NCI-H82 (cell line): Measurements from ENCODE around the gene TMEM131.
A peak's percentile ranks its signal among the peaks of the same experiment; 100 is the strongest.

Experiments used
- DNase-seq: peaks from one replicate; lab custom pipeline; 2025; lab: John Stamatoyannopoulos, UW

TMEM131 gene

DNA sequence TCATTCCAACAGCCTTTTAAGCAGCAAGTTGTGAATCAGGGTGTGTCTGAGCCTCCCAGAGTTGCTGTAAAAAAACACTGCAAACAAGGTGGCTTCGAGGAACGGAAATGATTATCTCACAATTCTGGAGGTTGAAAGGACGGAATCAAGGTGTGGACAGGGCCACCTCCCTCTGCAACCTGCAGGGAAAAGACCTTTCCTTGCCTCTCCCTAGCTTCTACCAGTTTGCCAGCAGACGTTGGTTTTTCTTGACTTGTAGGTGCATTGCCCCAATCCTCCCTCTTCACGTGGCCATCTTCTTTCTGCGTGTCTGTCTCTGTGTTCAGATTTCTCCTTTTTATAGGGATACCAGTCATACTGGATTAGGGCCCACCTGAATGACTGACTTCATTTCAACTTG lies 24.8 kb upstream of the TMEM131 start:
- DNase-seq, result no peak

DNA sequence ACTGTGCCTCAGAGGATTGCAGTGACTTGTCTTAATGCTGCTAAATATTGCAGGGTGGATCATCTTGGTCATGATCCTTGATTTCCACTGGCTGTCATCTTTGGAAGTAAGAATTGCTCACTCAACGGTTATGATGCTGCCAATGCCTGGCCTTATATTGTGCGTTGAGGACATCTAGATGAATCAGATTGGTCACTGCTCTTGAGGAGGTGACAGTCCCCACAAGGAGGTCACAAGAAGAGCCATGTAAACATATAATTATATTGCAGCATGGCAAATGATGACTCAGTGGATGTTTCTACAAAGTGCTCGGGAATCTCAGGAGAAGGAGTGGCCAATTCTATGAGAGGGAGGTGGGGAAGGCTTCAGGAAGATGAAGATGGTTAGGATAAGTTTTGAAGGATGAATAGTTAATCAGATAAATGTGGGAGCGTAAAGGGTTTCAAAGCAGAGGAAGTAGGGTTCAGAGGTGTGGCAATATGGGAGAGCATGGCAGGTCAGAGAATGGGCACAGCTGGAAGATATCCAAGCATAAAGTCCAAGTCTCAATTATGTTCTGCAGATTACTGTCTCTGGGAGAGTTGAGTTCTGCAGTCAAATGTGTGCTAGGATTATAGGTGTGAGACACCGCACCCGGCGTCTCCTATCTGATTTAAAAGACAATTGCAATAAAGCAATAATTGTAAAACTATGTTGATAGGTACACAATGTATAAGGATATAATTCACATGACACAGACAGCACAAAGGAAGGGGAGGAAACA lies 21.3 kb upstream of the TMEM131 start:
- no peak for DNase-seq

DNA sequence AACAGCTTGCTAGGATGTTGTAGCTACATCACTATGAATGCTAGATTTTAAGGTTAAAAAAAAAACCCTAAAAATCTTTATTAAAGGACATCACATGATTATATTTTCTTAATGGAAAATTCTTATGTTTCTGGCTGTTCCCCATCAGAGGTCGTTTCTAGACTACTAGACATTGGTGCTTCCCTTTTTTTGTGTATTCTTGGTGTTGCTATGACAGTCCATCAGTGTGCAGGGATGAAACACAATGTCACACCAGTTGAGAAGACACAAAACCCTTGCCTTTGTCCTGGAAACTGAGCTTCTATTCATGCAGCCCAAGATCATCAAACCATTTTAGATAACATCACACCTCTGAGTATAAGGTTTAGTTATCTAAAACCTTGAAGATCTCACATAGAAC lies 19.9 kb upstream of the TMEM131 start:
- DNase-seq, result no peak

DNA sequence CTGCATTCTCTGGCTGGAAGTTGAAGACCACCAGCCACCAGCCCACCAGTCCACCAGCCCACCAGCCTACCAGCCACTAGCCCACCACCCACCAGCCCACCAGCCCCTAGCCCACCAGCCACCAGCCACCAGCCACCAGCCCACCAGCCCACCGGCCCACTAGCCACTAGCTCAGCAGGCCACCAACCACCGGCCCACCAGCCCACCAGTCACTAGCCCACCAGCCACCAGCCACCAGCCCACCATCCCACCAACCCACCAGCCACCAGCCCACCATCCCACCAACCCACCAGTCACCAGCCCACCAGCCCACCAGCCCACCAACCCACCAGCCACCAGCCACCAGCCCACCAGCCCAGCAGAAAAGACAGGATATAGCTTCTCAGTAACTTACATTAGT lies 18.6 kb upstream of the TMEM131 start:
- no peak for DNase-seq

DNA sequence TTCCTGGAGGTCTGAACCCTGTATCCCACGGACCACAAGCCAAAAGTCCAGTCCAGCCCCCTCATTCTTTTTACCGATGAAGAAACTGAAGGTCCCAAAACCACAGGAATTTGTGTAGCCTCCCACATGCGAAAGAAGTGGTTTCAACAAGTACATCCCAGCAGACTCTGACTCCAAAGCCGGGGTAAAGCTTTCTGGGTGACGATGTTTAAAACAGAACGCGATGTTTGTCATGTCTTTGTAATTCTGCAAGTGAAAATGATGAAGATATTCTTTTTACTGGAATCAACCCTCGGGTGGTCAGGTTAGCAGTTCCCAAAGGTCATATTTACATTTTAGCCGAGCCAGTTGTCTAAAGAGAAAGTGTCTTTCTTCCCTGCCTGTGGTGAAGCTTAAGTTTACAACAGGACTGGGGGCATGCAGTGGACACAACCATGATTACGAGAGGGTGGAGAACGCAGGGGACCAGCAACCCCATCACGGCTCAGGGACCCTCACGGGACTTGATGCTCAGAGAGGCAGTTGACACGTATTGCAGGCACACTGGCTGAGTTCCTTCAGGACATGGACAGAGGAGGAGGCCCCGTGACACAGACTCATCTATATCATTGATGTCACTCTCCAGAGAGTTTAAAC lies 17.8 kb upstream of the TMEM131 start:
- no peak for DNase-seq

DNA sequence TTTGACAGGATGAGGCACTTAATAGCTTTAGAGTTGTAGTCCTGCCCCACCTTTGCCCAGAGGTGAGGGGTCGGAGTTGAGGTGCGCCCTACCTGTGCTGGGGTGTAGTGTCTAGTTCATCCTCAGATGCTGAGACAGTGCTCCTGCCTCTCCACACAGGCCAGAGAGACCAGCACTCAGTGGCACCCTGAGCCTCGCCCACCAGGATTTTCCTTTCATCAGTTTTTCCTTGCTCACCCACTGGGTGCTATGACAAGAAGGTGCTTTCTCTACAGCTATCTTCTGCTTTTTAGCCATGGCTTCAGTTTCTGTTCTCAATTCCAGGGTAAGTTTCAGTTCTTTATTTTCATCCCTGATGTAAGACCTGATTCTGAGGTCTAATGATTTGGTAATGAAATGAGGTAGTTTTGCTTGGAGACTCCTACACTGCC lies 16.8 kb upstream of the TMEM131 start:
- no peak for DNase-seq

DNA sequence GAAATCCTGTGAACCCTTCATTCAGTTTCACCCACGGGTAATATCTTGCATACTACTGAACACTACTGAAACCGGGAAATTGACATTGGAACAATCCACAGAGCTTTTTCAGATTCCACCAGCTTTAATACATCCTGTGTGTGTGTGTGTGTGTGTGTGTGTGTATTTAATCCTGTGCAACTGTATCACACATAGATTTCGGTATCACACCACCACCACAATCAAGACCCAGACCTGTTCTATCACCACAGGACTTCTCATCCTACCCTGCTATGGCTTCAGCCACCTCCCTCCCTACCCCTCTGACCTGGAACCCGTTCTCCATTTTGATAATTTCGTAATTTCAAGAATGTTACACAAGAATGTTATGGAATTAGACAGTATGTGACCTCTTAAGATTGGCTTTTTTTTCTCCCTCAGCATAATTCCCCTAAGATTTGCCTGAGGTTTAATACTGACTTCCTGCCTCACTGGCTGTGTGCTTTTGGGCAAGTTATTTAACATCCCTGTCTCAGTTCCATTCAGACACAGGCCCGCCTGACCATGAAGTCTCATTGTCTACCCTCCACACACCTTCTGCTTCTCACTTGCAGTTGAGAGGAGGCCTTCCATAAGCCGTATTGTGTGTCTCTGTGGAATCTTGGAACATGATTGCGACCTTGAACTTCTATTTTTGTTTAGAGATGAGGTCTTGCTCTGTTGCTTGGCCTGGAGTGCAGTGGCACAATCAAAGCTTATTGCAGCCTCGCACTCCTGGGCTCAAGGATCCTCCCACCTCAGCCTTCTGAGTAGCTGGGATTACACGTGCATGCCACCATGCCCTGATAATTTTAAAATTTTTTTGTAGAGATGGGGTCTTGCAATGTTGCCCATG lies 14.4 kb upstream of the TMEM131 start:
- no peak for DNase-seq

DNA sequence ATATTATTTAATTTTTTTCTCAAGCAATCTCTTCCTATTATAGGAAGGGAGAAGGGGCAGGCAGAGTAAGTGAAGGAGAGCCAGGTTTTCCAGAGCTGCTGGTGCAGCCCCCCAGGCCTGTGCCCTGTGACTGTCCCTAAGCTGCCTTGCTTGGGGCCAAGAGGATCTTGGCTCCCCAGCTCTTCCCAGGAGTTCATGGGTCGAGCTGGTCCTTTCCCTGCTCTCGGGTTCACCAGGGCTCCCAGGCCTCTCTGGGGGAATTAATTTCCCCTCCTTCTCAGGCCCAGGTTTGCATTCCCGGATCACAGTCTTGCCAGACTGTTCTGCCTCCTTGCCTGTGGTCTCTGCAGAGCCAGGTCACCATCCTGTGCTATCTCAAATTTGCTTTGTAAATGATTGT lies 12.7 kb upstream of the TMEM131 start:
- DNase-seq, result no peak

DNA sequence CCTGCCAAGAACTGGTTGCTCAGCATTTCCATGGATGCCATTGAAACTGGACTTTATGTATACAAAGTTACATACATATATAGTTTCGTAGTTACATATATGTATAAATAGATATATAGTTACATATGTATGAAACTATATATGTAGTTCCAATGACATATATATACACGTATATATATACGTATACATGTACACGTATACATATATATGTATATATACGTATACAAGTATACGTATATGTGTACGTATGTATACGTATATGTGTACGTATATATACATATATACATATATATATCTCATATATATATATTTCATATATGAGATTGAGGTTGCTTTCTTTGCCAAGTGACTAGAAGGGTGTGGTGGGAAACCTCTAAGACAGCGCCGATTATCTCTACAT lies 10.6 kb upstream of the TMEM131 start:
- no peak for DNase-seq

DNA sequence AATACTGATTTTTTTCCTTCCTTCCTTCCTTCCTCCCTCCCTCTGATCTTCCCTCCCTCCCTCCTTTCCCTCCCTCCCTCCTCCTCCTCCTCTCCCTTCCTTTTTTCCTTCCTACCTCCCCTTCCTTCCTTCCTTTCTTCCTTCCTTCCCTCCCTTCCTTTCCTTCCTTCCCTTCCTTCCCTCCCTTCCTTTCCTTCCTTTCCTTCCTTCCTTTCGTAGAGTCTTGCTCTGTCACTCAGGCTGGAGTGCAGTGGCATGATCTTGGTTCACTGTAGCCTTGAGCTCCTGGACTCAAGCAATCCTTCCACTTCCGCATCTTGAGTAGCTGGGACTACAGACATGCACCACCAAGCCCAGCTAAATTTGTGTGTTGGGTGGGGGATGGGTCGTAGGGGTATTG lies 8.9 kb upstream of the TMEM131 start:
- no peak for DNase-seq

DNA sequence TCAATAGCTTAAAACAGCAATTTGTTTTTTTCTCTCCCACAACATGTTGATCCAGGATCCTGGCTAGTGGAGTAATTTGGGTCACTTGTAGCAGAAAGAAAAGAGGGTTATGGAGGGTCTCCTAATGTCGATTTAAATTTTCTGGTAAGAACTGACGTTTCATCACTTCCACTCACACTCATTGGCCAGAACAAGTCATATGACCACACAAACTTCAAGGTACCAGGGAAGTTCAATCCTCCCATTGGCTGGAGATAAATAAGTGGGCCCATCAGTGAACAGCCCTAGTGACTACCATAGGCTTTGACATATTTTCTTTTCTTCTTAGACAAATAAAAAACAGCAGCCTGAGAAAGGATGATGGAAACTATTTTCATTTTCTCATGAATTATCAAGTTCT lies 8.3 kb upstream of the TMEM131 start:
- no peak for DNase-seq

DNA sequence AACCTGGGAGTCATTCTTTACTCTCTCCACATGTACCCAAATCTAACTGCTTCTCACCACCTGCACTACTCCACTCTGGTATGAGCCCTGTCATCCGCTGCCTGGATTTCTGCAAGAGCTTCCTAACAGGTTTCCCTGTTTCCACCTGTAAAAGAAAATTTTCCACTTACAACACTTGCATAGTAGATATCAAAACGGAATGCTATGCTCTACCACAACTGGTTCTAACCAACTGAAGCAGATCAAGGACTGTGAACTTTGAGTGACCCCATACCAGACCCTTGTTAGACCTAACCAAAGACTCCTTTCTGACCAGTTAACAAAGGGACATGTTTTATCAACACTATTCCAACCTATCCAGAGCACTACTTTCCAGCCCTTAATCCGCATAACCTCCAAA lies 3.8 kb upstream of the TMEM131 start:
- no peak for DNase-seq

DNA sequence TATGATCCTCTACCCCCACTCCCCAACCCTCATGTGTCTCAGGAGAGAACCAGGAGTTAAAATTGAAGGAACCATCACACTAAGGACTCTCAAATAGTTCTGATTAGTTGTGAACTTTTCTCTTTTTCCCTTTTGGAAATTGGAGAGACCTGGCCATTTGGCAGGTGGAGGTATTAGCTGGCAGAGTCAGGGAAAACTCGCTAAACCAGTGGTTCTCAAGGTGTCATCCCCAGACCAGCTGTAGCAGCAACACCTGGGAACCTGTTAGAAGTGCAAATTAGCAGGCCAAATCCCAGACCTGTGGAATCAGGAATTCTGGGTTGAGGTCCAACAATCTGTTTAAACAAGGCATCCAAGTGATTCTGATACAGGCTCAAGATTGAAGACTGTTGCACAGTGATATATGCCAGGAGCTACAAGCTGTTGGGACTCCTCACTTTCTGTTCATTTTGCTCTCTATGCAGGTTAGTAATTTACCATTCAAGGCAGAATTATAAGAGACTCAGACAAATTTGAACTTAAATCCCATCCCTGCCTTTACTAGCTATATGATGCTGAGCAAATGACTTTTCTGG lies 2.8 kb upstream of the TMEM131 start:
- no peak for DNase-seq

DNA sequence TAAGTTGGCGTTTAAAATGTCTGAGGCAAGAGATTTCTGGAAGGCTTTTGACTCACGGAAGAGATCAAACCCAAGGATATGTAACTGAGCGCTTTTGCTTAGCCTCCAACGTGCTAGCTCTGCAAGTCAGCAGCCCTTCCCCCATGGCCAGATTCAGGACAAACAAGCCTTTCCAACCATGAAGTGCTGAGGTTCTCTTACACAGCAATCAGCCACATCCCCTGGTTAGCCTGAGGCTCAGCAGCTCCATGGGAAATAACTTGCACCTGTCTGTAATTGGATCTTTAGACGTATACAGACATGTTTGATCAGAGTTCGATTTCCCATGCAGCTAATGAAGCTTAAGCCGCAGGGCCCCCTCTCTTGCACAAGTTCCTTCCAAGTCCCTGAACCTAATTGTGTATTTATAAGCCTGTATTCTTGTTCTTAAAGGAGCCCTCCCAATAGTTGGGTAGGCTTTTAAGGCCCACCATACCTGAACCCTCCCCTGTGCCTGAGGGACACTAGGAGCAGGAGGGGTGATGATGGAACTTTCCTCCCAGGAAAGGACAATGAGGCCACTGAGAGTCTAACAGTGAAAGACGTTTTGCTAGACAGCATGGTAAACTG lies 2.1 kb upstream of the TMEM131 start:
- peak; percentile 10 for DNase-seq

DNA sequence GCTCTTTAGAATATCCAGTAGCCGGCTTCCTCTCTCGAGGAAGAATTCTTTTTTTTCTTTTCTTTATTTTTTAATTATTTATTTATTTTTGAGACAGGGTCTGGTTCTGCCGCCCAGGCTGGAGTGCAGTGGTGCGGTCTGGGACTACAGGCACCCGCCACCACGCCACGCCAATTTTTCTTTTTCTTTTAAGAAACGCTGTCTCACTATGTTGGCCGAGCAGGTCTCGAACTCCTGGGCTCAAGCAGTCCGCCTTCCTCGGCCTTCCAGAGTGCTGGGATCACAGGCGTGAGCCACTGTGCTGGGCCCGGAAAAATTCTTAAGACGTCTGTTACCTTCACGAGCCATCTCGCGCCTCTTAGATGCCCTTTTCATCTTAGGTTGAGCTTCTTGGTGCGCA lies 931 bp upstream of the TMEM131 start:
- DNase-seq, result no peak

DNA sequence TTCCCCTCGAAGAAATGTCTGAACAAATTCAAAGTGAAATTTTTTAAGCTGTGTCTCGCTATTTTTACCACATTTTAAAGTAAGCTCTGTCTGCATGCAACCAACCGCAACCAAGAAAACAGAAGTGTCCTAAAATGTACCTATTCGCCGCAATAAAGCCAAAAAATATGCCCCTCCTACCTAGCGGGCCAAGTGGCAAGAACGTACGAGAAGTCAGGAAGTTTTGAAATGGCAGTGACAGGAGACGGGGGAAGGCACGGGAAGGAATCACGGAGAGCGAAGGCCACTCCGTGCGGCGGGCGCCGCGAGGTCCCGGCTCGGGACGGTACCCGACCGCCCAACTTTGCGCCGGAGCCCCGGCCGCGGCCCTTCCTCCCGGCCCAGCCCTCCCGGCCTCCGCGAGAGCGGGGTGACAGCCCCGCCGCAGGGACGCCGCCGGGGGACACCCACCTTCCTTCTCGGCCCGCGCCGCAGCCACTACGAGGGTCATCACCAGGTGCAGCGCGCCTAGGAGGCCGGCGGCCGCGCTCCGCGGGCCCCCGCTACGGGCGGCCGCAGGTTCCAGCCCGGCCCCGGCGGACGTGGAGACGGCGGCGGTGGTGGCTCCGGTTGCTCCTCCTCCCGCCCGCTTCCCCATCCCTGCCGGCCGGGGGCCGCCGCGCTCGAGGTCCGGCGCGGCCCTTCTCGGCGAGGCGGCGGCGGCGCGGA lies 568 bp downstream of the TMEM131 start:
- DNase-seq, result peak; percentile 69

DNA sequence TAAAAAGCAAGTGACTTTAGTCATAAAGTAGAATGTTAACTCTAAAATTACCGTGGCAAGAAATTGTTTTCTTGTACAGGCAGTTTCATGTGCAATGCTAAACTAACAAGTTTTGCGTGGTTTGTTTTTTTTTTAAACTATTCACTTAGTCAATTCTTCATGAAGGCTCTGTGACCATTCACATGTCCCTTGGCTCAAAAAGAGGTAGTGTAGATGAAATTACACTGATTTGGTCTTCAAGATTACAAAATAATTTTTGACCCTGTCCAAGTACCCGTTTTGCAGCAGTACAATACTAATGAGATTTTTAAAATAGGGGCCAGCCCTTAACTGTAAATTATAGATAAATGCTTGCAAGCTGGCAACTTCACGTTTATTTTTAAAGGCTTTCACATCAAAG lies 1.3 kb downstream of the TMEM131 start:
- no peak for DNase-seq

DNA sequence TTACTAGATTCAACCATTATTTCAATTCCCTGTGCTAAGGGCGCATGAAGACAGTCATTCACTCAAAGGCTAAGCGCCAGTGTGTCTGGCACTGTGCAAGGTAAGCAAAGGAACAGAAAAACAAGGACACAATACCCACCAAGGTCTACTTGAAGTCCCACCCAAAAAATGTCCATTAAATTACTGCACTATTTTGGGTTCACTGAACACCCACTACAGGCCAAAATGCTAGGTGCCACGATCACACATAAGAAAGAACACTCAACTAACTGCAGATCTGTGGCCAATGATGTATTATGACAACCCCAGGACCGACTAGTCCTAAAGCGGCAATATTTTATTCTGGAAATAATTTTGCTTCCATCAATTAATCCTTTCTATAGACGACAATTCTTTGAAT lies 1.8 kb downstream of the TMEM131 start:
- peak; percentile 26 for DNase-seq

DNA sequence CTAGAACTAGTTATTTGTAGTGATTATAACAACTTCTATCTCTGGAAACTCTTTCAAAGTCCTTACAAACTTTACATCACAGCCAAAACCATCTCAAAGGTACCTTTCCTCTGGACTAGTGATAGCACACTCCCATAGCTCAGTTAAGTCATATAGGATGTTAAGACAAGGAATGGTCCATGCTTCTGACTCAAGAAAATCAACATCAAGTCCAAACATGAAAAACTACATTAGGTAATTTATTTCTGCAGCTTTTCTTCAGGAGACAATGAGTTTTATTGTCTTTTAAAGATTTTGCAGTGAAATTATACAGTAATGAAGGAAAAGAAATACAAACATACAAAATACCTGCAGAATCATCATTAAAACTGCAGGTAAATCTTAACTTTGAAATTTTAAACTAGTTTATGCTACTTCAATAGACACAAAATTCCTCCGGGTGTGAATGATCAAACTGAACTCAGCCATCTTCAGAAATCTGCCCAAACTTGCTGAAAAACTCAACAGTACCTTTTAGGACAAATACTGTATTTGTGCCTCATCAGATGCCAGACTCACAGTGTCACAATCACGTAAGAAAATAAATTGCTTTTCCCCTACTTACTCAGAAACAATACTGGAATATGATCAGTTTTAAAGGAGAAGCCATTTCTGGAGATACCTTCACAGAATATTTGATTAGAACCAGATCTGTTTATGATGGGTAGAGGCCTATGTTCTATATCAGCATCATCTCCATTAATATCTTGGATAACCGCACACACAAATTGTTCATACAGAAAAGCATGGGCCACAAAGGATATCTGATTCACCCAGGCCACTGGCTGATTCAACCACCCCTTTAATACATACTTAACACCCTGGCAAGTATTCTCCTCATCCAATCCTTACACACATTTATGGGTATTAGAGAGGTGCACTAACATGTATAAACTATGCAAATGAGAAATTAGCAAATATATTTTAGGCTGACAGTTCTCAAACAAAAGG lies 2.6 kb downstream of the TMEM131 start:
- DNase-seq, result peak; percentile 14
